Liver (tissue), 9 donors: ENCODE data around the gene P2RY14. TPM values are rescaled to one million over a fixed set of nuclear protein-coding genes. Genes with fewer than 3 reads are reported as not detected.

ENCODE experiments used
- DNase-seq: peaks from one replicate; pipeline ENCODE4 v3.0.0-alpha.2; 2017; ENCODE audit warnings: low spot score
- H3K27ac ChIP-seq, 2 donors: one replicate each; pipeline ENCODE4 v1.7.0; 2013; ENCODE audit warnings: inconsistent platforms in 2 of 2, low read length in 2 of 2, control low read depth in 1 of 2, low read depth in 1 of 2, mild to moderate bottlenecking in 1 of 2
- H3K27me3 ChIP-seq, 4 donors: one replicate each; pipeline versions ENCODE4 v1.6.1 to v1.7.0; 2013; ENCODE audit warnings: low read length in 3 of 4, inconsistent platforms in 1 of 4, mild to moderate bottlenecking in 1 of 4, moderate library complexity in 1 of 4; ENCODE audit not compliant: control insufficient read depth in 4 of 4, insufficient read depth in 4 of 4
- H3K36me3 ChIP-seq, 4 donors: one replicate each; pipeline versions ENCODE4 v1.6.1 to v1.7.0; 2013; ENCODE audit warnings: low read length in 3 of 4, mild to moderate bottlenecking in 3 of 4, low read depth in 1 of 4, moderate library complexity in 1 of 4; ENCODE audit not compliant: control insufficient read depth in 4 of 4, insufficient read depth in 3 of 4
- H3K4me1 ChIP-seq, 4 donors: one replicate each; pipeline versions ENCODE4 v1.6.1 to v1.7.0; 2013; ENCODE audit warnings: low read length in 3 of 4, mild to moderate bottlenecking in 3 of 4, moderate library complexity in 1 of 4; ENCODE audit not compliant: control insufficient read depth in 4 of 4, insufficient read depth in 4 of 4
- H3K4me3 ChIP-seq, 3 donors: one replicate each; pipeline versions ENCODE4 v1.6.1 to v1.7.0; 2013; ENCODE audit warnings: low read length in 3 of 3, control low read depth in 1 of 3, low read depth in 1 of 3, mild to moderate bottlenecking in 1 of 3
- H3K9ac ChIP-seq, 2 donors: one replicate each; pipeline ENCODE4 v1.7.0; 2013; ENCODE audit warnings: low read length in 2 of 2, mild to moderate bottlenecking in 2 of 2, moderate library complexity in 2 of 2, control low read depth in 1 of 2, low read depth in 1 of 2
- H3K9me3 ChIP-seq, 4 donors: one replicate each; pipeline versions ENCODE4 v1.6.1 to v1.7.0; 2013; ENCODE audit warnings: low read length in 3 of 4; ENCODE audit not compliant: control insufficient read depth in 4 of 4
- EGR1 ChIP-seq, 2 donors: IDR thresholded peaks; 2 replicates each; pipeline ENCODE4 v1.6.1; 2016 to 2018; ENCODE audit warnings: antibody characterized with exemption in 2 of 2, low read depth in 2 of 2
- FOXA1 ChIP-seq: IDR thresholded peaks from 2 replicates; pipeline ENCODE4 v1.6.1; 2016; ENCODE audit warnings: antibody characterized with exemption
- GABPA ChIP-seq, 2 donors: IDR thresholded peaks in 1 of 2; conservative IDR thresholded peaks in 1 of 2; 2 replicates each; pipeline ENCODE4 v1.6.1; 2016; ENCODE audit warnings: antibody characterized with exemption in 2 of 2, mild to moderate bottlenecking in 1 of 2, moderate library complexity in 1 of 2
- HNF4A ChIP-seq, 2 donors: conservative IDR thresholded peaks; 2 replicates each; pipeline ENCODE4 v1.6.1; 2016; ENCODE audit warnings: antibody characterized with exemption in 2 of 2, mild to moderate bottlenecking in 2 of 2
- HNF4G ChIP-seq: IDR thresholded peaks from 2 replicates; pipeline ENCODE4 v1.6.1; 2016; ENCODE audit warnings: antibody characterized with exemption
- JUND ChIP-seq, 2 donors: IDR thresholded peaks; 2 replicates each; pipeline ENCODE4 v1.6.1; 2016; ENCODE audit warnings: antibody characterized with exemption in 2 of 2
- RAD21 ChIP-seq, 2 donors: IDR thresholded peaks; 2 replicates each; pipeline ENCODE4 v1.6.1; 2016; ENCODE audit warnings: antibody characterized with exemption in 2 of 2, mild to moderate bottlenecking in 2 of 2
- REST ChIP-seq: IDR thresholded peaks from 2 replicates; pipeline ENCODE4 v1.6.1; 2016; ENCODE audit warnings: antibody characterized with exemption, mild to moderate bottlenecking
- RXRA ChIP-seq, 2 donors: IDR thresholded peaks; 2 replicates each; pipeline ENCODE4 v1.6.1; 2017 to 2018; ENCODE audit warnings: antibody characterized with exemption in 2 of 2, mild to moderate bottlenecking in 1 of 2
- SP1 ChIP-seq: IDR thresholded peaks from 2 replicates; pipeline ENCODE4 v1.6.1; 2018; ENCODE audit warnings: antibody characterized with exemption, mild to moderate bottlenecking
- TAF1 ChIP-seq: conservative IDR thresholded peaks from 2 replicates; pipeline ENCODE4 v1.6.1; 2016; ENCODE audit warnings: antibody characterized with exemption, mild to moderate bottlenecking
- WGBS: extraction: QIAGEN DNeasy Blood & Tissue Kit; methylation state at CpG from one replicate; pipeline ENCODE4 v1.1.7; 2013; 5-methylcytosine and 5-hydroxymethylcytosine counted together
- polyA plus RNA-seq, 2 donors: library from polyadenylated mRNA; stranded (reverse) in 1 of 2; unstranded in 1 of 2; fragments of 200-250 nt in 1 of 2; fragments of >200 nt in 1 of 2; fragmentation: Nextera tagmentation in 1 of 2; extraction: Ambion mirVana in 1 of 2; gene quantifications; one replicate each; pipeline versions ENCODE4 v1.2.1 to v1.2.3, GENCODE V29; 2013 to 2015
- total RNA-seq, 2 donors: library from RNA; depleted of rRNA; stranded (reverse); fragments of >200 nt; gene quantifications; one replicate each; pipeline ENCODE4 v1.2.3, GENCODE V29; 2014
- TF ChIP-seq, protein P1 (sequence below): IDR thresholded peaks from 2 replicates; pipeline ENCODE4 v1.6.1; 2016; ENCODE audit warnings: antibody characterized with exemption
- TF ChIP-seq, protein P2 (sequence below): IDR thresholded peaks from 2 replicates; pipeline ENCODE4 v1.6.1; 2016; ENCODE audit warnings: antibody characterized with exemption
- donor health status: healthy.
- donor health status: healthy.
- donor health status: healthy.
- donor health status: healthy.
- donor health status: healthy.

P2RY14 gene
- total and polyA plus RNA-seq, 4 donors, result 0.10 to 0.37 (median 0.22) TPM

DNA sequence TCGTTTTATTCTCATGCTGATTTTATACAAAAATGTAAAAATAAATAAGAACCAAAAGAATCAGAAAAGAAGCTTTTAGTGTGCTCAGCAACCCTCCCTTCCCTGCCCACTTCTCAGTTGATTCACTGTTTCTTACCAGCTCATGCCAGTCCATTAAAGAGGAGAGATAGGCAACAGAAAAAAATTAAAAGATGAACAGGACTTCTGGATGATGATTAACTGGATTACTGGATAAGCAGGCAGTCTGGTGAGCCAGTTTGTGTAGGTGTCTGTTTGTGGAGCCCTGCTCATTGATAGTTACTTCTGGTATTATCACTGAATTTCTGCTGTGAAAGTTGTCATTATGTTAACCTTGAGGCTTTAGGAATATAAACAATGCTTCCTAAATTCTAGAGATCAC, 60.2 kb downstream of the P2RY14 start:
- H3K9ac ChIP-seq, result no peak overlapping the region
- H3K36me3 ChIP-seq, result no peaks in the 10 kb centered on the region
- TF ChIP-seq, protein P1, sequence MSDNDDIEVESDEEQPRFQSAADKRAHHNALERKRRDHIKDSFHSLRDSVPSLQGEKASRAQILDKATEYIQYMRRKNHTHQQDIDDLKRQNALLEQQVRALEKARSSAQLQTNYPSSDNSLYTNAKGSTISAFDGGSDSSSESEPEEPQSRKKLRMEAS, result no peak
- TF ChIP-seq SP1 (peak; percentile 25), FOXA1 (no peak), HNF4A (conservative IDR thresholded peaks at IDR 0.05) (peak in 1 of 2 donors; percentile 26), RXRA (IDR thresholded peaks at IDR 0.05) (peak in 1 of 2 donors; percentile 6), RAD21 (IDR thresholded peaks at IDR 0.05) (peak in 1 of 2 donors; percentile 14)
- H3K4me1 ChIP-seq, result peaks cover 0 to 7% (median 3%) of the 10 kb centered on the region in 4 donors
- H3K4me3 ChIP-seq, result no peak overlapping the region
- peak overlapping the region; percentile 35 to 42 for H3K27ac ChIP-seq
- WGBS, result 53% methylated on average over 1 of the region's 1 CpG
- no peak for DNase-seq
- H3K27me3 ChIP-seq, result no peaks in the 10 kb centered on the region
- no peaks in the 10 kb centered on the region for H3K9me3 ChIP-seq

- TF ChIP-seq RXRA (IDR thresholded peaks at IDR 0.05) (no peak), JUND (IDR thresholded peaks at IDR 0.05) (no peak), HNF4G (no peak), GABPA (IDR thresholded peaks at IDR 0.05 in 1 of 2, conservative IDR thresholded peaks at IDR 0.05 in 1 of 2) (no peak), TAF1 (no peak), REST (no peak), EGR1 (IDR thresholded peaks at IDR 0.05; ENCODE audit: low read depth in 2 of 2) (no peak), RAD21 (IDR thresholded peaks at IDR 0.05) (no peak)
- TF ChIP-seq, protein P2, sequence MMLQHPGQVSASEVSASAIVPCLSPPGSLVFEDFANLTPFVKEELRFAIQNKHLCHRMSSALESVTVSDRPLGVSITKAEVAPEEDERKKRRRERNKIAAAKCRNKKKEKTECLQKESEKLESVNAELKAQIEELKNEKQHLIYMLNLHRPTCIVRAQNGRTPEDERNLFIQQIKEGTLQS, result no peak
- H3K9me3 ChIP-seq, result no peaks in the 10 kb centered on the region
- no peak for DNase-seq
- H3K9ac ChIP-seq, result no peak overlapping the region
- H3K4me3 ChIP-seq, result no peak overlapping the region
- 93% methylated on average over 3 of the region's 3 CpGs for WGBS
- no peaks in the 10 kb centered on the region for H3K36me3 ChIP-seq
- H3K4me1 ChIP-seq, result peaks cover 0 to 7% (median 3%) of the 10 kb centered on the region in 4 donors
- no peaks in the 10 kb centered on the region for H3K27me3 ChIP-seq
- H3K27ac ChIP-seq, result no peak overlapping the region
Observed at GRCh38 chr3:151216641-151217607, 61.4 kb downstream of the P2RY14 start.

GRCh38 chr3:151214459-151214858, 63.9 kb downstream of the P2RY14 start:
- Histone ChIP-seq H3K9ac (no peak overlapping the region), H3K27ac (no peak overlapping the region), H3K4me3 (no peak overlapping the region), H3K4me1 (peaks cover 4 to 24% (median 11%) of the 10 kb centered on the region in 4 donors), H3K27me3 (no peaks in the 10 kb centered on the region), H3K9me3 (no peaks in the 10 kb centered on the region), H3K36me3 (no peaks in the 10 kb centered on the region)
- DNase-seq, result no peak
- 84% methylated on average over 1 of the region's 1 CpG for WGBS
- TF ChIP-seq, protein P1, result no peak
- TF ChIP-seq RAD21 (IDR thresholded peaks at IDR 0.05), result peak in 1 of 2 donors; percentile 18
